Dermis microvascular lymphatic vessel endothelial cell (primary cell): ENCODE results near the gene PPP1CA. TPM values are rescaled to one million over a fixed set of nuclear protein-coding genes. Genes with fewer than 3 reads are reported as not detected.
A peak's percentile ranks its signal among the peaks of the same experiment; 100 is the strongest.

Experiments used
- DNase-seq, 2 donors: peaks; one replicate each; pipeline versions ENCODE4 v3.0.0 to v3.0.0-alpha.2; 2010; ENCODE audit warnings: low read depth in 2 of 2
- total RNA-seq: library from RNA; depleted of rRNA; stranded (reverse); fragments of >200 nt; gene quantifications from 2 replicates; pipeline ENCODE4 v1.2.1, GENCODE V29; 2014

Gene PPP1CA
- 234 and 250 TPM in 2 replicates for total RNA-seq

DNA sequence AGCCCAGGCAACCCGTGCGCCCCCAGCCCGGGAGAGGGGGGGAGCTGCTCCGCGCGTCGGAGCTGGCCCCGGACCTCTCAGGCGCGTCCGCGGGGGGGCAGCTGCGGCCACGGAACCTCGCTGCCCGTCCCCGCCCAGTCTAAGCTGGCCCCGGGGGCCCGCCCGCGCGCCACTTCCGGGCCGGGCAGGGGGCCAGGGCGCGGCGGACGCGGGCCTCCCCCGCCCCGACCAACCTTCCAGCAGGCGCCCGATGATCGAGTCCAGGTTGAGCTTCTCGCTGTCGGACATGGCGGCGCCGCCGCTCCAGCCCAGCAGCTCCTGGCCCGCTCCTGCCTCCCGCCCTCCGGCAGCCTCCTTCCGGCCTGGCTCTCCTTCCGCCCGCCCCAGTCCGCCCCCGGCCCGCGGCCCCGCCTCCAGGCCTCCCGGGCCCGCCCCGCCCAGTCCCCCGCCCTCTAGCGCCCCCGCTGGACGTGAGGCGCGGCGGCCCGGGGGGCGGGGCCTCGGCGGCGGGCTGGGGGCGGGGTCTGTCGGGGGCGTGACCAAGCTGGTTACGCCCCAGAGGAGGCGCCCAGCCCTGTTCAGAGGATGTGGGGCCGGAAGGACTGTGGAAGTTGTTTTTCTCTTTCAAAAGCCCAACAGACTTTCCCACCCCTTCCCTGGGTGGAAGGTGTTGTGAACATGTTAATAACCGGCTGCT lies at the start of gene PPP1CA:
Gene PPP1CA, minus strand, starts transcription at position 364 of the 697 bp plus-strand sequence. Its CDS starts 76 bp downstream, at position 288.
- DNase-seq: peak; percentile 74 to 88

DNA sequence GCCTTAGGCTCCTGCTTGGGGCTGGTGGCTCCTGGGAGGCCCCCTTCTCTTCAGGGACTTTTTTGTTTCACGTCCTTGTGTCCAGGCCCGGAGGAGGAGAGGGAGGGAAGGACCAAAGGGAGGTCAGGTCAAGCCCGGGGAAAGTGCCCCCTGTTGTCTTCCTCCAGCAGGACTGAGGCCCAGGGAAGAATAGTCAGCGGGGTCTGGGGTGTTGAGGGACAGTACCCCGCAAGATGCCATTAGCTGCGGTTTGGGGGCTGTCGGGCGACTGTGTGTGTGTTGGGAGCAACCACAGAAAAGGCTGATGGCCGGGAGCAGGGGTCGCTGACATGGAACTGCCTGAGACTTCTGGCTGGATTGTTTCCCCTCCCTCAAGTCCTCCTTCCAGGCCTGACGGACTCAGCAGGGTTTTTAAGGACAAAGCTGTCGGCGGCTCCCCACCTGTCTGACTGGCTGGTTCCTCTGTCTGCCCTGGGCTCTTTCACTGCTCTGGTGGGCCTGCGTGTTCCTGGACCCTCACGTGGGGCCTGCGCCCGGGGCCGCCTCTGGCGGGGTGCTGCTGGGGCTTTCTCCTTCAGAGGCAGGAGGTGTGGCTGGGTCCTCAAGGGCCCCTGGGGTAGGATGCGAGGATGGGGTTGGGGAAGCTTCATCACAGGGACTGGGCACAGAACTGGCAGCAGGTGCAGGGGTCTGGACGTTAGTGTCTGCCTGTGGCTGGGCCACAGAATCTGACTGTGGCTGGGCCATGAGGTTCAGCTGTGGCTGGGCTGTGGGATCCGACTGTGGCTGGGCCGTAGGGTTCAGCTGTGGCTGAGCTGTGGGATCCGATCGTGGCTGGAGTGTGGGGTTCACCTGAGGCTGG lies 49.4 kb upstream of the PPP1CA start:
- no peak for DNase-seq

DNA sequence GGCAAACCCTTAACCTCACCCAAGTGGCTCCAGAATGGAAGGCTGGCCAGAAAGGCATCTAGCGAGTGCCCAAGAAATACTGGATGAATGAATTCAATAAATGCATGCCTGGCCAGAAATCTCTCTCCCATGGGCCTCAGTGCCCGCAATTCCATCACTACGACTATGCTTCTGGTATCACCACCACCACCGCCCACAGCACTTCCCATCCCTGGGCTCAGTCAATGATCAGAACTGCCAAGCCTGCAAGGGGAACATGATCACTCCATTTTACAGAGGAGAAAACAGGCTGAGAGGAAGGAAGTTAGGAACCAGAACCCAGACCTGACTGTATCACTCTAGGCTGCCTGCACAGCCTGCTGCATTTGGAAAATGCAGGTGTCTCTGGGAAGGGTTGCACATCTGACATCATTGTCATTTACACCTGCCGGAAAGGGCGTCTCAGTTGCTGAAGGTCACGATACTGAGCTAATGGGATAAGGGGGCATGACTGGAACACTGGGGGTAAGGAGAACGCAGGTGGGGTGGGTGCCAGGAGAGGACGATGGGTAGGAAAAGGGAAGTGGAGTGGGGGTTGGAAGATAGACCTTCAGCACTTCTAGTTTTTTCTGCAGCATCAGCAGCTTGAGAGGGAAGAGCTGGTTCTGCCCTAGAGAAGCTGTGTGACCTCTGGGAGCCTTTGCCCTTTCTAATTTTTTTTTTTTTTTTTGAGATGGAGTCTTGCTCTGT lies 47.6 kb upstream of the PPP1CA start:
- DNase-seq: no peak

DNA sequence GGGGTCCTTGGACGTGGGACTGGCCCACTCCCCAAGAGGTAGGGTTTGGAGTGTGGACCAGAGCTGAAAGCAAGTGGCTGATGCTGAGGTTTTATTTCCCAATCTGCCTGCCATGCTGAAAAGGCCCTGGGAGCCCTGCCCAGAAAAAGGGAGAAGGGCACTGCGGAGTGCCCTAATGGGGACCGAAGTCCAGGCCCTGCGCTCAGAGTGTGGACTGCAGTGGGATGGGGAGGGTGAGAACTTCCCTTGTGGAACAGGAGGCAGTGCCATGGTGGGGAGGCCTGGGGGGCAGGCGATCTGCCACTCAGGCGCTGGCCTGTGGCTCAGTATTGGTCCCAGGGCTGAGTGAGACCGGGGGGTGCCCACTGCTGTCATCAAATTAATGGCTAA lies 46.6 kb upstream of the PPP1CA start:
- DNase-seq: no peak

DNA sequence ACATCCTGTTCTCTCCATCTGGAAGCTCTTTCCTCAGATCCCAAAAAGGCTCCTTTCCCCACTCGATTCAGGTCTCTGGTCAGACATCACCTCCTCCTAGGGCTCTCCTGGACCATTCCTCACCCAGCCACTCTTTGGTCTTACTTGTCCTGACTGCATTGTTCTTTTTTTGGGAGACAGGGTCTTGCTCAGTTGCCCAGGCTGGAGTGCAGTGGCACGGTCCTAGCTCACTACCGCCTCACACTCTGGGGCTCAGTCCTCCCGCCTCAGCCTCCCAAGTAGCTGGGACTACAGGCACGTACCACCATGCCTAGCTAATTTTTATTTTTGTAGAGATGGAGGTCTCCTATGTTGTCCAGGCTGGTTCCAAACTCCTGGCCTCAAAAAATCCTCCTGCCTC lies 43.9 kb upstream of the PPP1CA start:
- no peak for DNase-seq

DNA sequence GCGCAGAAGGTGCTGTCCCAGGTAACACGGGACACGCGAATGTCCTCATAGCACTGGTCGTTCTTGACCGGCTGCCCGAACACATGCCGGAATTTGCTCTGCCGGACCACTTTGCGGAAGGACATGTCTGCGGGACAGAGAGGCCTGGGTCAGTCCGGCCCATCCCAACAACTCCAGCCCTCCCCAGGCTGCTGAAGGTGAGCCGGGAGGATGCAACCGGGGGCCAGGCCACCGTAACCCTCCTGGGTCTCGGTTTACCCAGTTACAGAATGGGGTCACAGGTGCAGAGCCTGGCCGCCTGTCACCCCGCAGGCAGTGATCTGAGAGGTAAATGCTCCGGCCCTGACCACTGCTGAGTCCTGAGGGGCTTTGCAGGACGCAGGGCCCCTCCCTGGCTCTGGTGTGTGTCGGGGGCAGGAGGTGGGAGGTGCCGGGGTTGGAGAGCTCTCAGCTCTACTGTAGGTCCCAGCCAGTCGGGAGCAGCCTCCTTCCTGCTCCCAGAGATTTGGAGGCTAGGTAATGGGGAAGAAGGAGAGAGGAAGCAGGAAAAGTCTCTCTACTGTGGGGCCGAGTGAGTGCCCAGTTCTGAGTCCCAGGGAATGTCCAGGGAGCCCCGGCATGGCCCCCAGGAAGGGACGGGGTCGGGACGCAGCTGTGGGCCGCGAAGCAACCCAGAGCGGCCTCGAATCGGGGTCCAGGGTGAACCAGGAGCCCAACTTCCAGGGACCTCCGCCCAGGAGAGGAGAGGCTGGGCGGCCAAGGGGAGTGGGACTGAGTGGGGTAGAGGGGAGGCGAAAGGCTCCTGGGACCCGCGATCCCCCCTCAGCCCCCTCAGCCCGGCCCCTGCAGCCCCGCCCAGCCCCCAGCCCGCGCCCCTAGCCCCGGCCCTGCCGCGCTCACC lies 41.1 kb upstream of the PPP1CA start:
- peak in 1 of 2 donors; percentile 22 for DNase-seq

DNA sequence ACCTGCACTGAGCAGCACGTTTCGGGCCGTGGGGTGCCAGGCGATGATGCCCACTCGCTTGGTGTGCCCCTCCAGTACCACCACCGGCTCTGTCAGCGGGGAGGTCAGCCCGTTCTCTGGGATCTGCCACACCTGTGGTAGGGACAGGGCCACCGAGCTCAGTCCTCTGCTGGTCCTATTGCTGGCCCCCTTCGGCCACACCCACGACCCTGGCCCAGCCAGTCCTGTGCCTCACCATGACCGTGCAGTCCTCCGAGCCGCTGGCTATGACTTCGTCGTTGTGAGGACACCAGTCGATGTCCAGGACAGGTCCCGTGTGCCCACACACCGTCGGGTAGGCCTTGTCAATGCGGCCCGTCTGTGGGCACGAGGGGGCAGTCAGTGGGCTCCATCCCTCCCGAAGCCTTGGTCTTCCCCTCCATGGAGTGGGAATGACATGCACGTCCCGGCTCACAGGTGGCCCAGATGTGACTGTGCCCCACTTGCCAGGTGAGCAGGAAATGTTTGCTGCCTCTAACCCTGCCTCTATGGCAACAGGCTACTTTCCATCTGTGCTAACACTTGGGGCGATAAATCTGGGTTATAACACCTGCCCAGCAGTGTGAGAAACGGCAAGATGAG lies 40.2 kb upstream of the PPP1CA start:
- DNase-seq: no peak

DNA sequence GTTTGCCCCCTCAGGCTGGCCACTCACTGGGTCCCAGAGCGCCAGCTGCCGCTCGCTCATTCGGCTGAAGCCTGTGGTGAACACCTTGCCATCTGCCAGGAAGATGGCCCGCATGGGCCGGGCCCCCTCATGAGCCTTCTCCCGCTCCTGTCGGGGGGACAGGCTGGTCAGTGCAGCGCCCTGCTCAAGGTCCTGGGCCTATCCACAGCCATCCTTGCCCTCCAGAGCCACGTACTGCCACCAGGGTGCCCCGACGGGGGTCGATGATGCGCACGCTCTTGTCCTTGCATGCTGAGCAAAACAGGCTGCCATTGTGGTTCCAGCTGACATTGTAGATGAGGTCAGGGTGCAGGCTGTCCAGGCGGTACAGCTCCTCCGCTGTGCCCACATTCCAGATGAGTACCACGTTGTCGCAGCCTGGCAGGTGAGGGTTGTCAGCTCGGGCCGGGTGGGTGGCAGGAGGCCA lies 39.5 kb upstream of the PPP1CA start:
- DNase-seq: no peak

DNA sequence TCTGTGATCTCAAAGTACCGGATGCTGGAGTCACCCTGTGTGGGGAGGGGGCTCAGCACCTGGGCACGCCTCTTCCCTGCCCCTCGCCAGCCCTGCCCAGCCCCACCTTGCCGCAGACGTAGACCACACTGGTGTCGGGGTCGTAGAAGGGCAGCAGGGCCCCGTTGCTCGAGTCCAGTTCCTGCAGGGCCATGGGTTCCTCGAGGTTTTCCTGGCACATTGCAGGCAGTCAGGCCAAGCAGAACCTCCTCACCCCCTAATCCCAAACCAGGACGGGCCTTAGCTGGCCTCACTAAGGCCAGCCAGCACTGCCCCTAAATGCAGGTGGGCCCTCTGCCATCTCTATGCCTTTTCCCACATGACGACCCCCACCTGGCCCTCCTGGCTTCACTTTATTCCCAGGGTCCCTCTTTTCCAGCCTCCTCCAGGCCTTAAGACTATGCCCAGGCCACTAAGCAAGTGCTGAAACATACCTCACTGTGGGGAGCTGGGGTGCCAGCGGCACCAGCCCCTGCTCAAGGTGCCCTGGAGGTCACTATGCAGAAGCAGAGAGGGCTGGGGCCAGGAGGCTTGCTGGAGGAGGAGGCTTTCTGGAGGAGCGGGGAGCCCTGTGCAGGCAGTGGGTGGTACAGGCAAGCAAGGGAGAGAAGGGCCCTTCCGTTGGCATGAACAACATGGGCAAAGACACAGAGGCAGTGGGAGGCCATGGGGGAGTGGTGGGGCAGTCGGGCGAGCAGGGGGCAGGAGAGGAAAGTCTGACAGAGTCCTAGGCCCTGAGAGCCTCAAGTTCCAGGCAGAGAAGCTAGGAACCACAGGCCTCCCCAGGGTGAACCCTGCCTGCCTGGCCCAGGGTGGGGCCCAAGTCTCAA lies 38.8 kb upstream of the PPP1CA start:
- DNase-seq: no peak

DNA sequence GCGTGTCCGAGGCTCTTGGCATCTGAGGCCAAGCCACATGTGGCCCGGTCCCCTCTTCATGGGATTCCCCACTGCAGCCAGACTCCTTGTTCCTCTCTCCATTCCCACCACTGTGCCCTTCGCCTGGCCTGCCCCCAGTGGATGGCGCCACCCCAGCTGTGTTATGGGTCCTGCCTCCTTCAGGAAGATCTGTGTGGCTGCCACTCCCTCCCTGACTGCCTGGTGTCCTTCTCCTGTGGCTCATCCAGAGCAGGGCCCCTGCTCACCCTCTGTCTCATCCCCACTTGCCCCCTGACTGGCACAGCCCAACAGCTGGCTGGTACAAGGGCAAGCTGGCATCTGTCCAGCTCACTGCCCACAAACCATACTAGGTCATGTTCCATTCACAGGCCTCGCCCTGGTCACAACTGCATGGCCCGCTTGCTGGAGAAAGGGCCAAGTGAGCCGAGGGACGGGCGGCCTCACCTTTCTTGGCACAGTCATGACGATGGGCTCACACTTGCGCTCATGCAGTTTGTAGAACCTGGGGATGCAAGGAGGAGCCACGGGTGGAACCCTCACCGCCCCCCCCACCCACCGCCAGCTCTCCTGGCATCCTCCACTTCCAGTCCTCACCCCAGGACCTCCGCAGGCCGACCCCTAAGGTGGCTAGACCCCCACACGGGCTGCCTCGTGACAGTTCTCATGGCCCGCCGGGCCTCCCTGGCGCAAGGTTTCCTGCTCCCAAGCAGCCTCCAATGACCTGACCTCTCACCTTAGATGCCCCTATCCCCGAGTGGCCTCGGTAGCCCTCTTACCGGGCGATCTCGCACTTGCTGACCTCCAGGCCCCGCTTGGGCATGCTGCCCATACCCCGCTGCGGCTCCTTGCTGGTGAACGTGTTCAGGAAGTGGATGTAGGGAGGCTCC lies 37.9 kb upstream of the PPP1CA start:
- DNase-seq: peak in 1 of 2 donors; percentile 31

DNA sequence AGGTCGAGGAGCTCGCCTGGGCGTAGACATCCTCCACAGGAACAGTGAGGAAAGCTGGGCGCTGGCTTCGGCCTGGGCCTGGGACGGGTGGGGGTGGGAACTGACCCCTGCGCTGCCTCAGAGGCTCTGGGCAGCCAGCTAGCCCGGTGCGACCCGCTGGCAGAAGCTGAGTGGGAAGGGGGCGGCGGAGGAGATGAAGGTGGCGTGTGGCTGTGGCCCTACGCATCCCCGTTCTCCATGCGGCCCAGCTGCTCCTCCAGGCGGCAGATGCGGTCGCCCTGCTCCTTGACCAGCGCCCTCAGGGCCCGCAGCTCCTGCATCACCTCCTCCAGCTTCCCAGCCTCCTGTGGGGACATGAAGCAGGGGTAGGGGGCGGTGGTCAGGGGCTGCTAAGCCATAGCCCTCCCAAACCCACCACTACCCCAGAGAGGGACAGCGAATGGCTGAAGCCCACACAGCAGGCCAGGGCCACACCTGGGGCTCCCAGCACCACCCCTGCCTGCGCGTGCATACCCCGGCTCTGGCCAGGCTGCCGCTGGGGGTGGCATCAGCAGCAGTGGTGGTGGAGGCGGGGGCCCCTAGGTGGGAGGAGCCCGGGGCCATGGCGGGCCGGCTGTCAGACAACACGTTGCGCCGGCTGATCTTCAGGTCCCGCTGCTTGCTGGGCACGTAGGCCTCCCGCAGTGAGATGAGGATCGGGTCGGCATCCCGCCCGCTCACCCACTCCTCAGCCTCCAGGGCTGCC lies 36.7 kb upstream of the PPP1CA start:
- DNase-seq: no peak

DNA sequence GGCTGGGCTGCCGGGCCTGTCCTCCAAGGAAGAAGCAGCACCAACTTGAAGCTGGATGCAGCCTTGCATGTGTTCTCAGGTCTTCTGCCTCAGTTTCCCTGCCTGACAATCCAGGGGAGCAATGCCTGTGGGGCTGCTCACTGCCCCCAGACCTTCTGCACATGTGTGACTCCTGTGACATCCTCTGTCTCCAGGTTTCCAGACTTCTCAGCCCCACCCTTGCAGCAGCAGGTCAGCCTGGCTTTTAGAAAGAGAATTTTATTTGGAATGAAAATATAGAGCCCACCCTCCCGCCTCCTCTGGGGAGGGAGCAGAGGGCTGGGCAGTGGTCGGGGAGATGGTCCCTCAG lies 36.1 kb upstream of the PPP1CA start:
- DNase-seq: no peak

DNA sequence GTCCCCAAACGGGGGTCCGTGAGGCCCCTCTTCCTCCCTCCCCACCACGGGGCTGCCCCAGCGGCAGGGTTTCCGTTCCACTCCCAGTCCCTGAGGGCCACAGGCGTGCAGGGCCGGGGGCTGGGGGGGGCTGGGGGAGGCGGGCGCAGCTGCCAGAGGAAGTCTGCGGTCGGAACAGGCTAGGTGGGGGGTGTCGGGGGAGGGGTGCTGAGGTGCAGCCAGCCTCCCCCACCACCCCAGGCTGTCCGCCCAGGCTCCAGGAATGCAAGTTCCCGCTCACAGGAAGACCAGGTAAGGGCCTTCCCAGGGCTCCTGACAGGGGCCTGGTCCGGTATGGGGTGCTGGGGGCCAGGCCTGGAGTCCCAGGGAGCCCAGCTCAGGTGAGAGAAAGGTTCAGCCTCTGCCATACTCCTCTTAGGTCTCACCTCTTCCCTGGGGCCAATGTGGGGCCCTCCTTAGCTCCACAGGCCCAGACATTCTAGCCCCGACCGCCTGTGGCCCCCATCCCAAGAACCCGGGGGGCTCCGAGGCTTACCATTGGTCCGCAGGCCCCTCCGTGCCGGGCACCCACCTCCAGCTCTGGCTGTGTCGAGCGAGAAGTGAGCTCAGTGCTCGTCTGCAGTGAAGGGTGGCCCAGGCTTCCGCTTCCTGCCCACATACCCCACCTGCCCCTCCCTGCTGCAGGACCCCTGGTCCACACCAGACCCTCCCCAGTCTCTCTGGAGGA lies 35.6 kb upstream of the PPP1CA start, which contains the start of gene PTPRCAP:
Gene PTPRCAP, minus strand, starts transcription at position 601 of the 727 bp plus-strand sequence. Its CDS starts 63 bp downstream, at position 538.
- DNase-seq: no peak

DNA sequence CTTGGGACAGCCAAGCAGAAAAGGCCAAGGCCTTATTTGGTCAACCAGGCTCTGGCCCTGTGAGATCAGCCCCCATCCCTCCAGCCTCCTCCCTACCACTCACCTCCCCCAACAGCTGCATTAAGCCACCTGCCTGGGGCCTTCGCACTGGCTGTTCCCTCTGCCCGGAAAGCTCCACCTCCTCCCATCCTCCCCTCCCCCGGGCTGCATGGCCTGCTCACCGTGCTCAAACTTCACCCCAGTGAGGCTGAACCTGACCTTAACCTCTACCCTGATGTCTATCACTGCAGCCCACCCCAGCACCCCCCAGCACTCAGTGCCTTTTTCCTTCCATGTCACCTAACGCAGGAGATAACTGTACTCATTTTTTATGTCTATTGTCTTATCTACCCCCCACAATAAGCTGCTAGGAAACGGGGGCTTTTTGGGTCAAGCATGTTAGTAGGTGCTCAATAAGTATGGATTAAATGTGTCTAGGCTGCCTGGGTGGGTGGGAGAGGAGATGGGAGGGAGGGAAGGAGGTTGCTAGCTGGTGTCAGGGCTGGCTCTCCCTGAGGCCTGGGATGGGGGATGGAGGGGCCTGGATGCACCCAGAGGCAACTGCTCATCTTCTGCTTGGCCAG lies 34.9 kb upstream of the PPP1CA start:
- DNase-seq: no peak

DNA sequence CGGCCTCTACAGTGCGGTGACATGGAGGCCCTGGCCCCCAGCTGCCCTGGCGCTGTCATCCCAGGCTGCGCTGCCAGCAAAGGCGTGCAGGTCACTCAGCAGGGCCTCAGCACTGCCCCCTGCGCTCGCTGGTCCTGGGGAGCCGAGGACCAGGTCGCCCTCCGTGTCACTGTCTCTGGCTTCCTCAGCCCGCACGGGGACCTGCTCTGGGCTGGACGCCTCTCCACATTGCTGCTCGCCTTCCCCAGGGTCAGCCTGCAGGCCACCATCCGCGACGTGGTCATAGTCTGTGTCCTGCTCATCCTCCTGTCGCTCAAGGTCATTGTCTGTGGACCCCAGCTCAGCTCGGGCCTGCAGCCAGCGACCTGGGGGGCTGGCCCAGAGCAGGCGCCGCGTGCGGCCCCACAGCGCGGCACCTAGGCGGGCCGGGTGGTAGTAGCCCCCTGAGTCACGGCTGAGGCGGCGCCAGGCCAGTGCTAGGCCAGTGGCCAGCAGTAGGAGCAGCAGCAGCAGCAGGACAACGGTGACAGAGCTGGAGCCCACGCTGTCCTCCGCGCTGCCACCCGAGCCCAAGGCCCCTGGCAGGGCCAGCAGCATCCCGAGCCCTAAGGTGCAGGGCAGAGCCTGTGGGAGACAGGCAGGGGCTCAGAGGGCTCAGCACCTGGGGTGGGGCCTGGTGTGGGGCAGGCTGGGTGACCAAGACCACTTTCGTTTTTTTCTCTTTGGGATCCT lies 34.2 kb upstream of the PPP1CA start:
- DNase-seq: no peak
